H1 (cell line): ENCODE measurements around the gene SDF2. TPM values are rescaled to one million over a fixed set of nuclear protein-coding genes. Genes with fewer than 3 reads are reported as not detected.

Experiments used
- CTCF ChIA-PET: fragments of 300-600 bp; sonication (Branson Sonifier 250); formaldehyde crosslinking; loops from one replicate; lab custom pipeline; 2021; ENCODE audit not compliant: partially characterized antibody; lab: Charles Lee
- POLR2A ChIA-PET: fragments of 300-600 bp; sonication (Branson Sonifier 250); formaldehyde crosslinking; loops from one replicate; lab custom pipeline; 2021; ENCODE audit warnings: inconsistent platforms; ENCODE audit not compliant: partially characterized antibody; lab: Charles Lee
- DNase-seq, 2 experiments: peaks; one replicate each; pipeline versions ENCODE4 v3.0.0 to v3.0.0-alpha.2; 2010 to 2022; ENCODE audit warnings: low spot score in 2 of 2, low read depth in 1 of 2, mixed read lengths in 1 of 2
- FAIRE-seq: peaks from 2 replicates; lab custom pipeline; 2011; peaks lifted over from hg19 to GRCh38; lab: Jason Lieb, UNC
- H2AFZ ChIP-seq: 2 replicates; pipeline ENCODE4 v1.8.1; 2012; ENCODE audit warnings: low read length, inconsistent platforms
- H2AK5ac ChIP-seq: 2 replicates; pipeline ENCODE4 v1.6.1; 2013; ENCODE audit warnings: low read depth, low read length
- H2BK120ac ChIP-seq: replicated peaks from 2 replicates; pipeline ENCODE3; 2013; ENCODE audit warnings: low read depth, low read length, inconsistent platforms
- H2BK12ac ChIP-seq: 2 replicates; pipeline ENCODE4 v1.6.1; 2013; ENCODE audit warnings: low read depth, low read length
- H2BK15ac ChIP-seq: 2 replicates; pipeline ENCODE4 v1.6.1; 2013; ENCODE audit warnings: low read length
- H2BK20ac ChIP-seq: 2 replicates; pipeline ENCODE4 v1.6.1; 2013; ENCODE audit warnings: low read length
- H2BK5ac ChIP-seq: 2 replicates; pipeline ENCODE4 v1.6.1; 2013; ENCODE audit warnings: low read depth, low read length
- H3K14ac ChIP-seq: 2 replicates; pipeline ENCODE4 v1.6.1; 2013; ENCODE audit warnings: inconsistent platforms; ENCODE audit not compliant: insufficient read length
- H3K18ac ChIP-seq: 2 replicates; pipeline ENCODE4 v1.6.1; 2013; ENCODE audit warnings: low read length; ENCODE audit errors: extremely low read depth
- H3K23ac ChIP-seq: 2 replicates; pipeline ENCODE4 v1.6.1; 2013; ENCODE audit warnings: inconsistent platforms; ENCODE audit not compliant: insufficient read length
- H3K23me2 ChIP-seq: 2 replicates; pipeline ENCODE4 v1.6.1; 2013; ENCODE audit warnings: low read depth, low read length
- H3K27ac ChIP-seq: 2 replicates; pipeline ENCODE4 v1.6.1; 2011; ENCODE audit warnings: low read depth, low read length, inconsistent platforms
- H3K27me3 ChIP-seq, 4 experiments: replicated peaks in 1 of 4; 1 replicate in 1 of 4; 2 replicates in 3 of 4; pipeline versions ENCODE4 v1.6.1 to v1.8.1; 2011 to 2013; ENCODE audit warnings: low read length in 3 of 4, mild to moderate bottlenecking in 3 of 4, inconsistent platforms in 2 of 4, mixed read lengths in 2 of 4, moderate library complexity in 1 of 4; ENCODE audit not compliant: control insufficient read depth in 3 of 4, insufficient read depth in 3 of 4; ENCODE audit errors: extremely low read depth in 1 of 4
- H3K36me3 ChIP-seq, 4 experiments: 2 replicates each; pipeline versions ENCODE4 v1.6.1 to v1.8.1; 2011 to 2013; ENCODE audit warnings: mild to moderate bottlenecking in 4 of 4, low read length in 3 of 4, moderate library complexity in 2 of 4, control low read depth in 1 of 4, inconsistent platforms in 1 of 4; ENCODE audit not compliant: insufficient read depth in 4 of 4, control insufficient read depth in 2 of 4
- H3K4ac ChIP-seq: replicated peaks from 2 replicates; pipeline ENCODE3; 2013; ENCODE audit warnings: low read length, low read depth, mixed read lengths, inconsistent platforms; ENCODE audit not compliant: insufficient read length
- H3K4me1 ChIP-seq, 4 experiments: replicated peaks in 1 of 4; 1 replicate in 1 of 4; 2 replicates in 3 of 4; pipeline versions ENCODE4 v1.6.1 to v1.8.1; 2011 to 2013; ENCODE audit warnings: low read length in 3 of 4, inconsistent platforms in 2 of 4, mixed read lengths in 1 of 4; ENCODE audit not compliant: insufficient read depth in 4 of 4, control insufficient read depth in 3 of 4
- H3K4me2 ChIP-seq, 2 experiments: 2 replicates each; pipeline versions ENCODE4 v1.6.1 to v1.8.1; 2011 to 2013; ENCODE audit warnings: low read depth in 2 of 2, low read length in 2 of 2, control low read depth in 1 of 2, inconsistent platforms in 1 of 2, mild to moderate bottlenecking in 1 of 2; ENCODE audit not compliant: insufficient read depth in 1 of 2
- H3K4me3 ChIP-seq, 4 experiments: fragments of 200-600, 300-600 bp in 1 of 4; sonication (generic), shearing (Covaris generic), sonication (Bioruptor Twin) in 1 of 4; 2 replicates each; pipeline versions ENCODE4 v1.5.1 to v1.8.1; 2011 to 2016; ENCODE audit warnings: low read length in 4 of 4, low read depth in 3 of 4, control low read depth in 2 of 4, inconsistent platforms in 2 of 4, mild to moderate bottlenecking in 2 of 4, mixed read lengths in 1 of 4, moderate library complexity in 1 of 4; ENCODE audit not compliant: insufficient read depth in 2 of 4; ENCODE audit errors: extremely low read depth in 1 of 4
- H3K56ac ChIP-seq: replicated peaks from 2 replicates; pipeline ENCODE3; 2013; ENCODE audit warnings: low read depth, mild to moderate bottlenecking, mixed read lengths, low read length, inconsistent platforms; ENCODE audit not compliant: insufficient read length
- H3K79me1 ChIP-seq: 2 replicates; pipeline ENCODE4 v1.6.1; 2013; ENCODE audit warnings: low read depth, low read length, control low read depth
- H3K79me2 ChIP-seq, 2 experiments: 2 replicates each; pipeline versions ENCODE4 v1.6.1 to v1.8.1; 2012 to 2013; ENCODE audit warnings: low read length in 2 of 2, mild to moderate bottlenecking in 2 of 2, inconsistent platforms in 1 of 2; ENCODE audit not compliant: insufficient read depth in 2 of 2, control insufficient read depth in 1 of 2
- H3K9ac ChIP-seq, 4 experiments: replicated peaks in 1 of 4; 1 replicate in 1 of 4; 2 replicates in 3 of 4; pipeline versions ENCODE4 v1.6.1 to v1.8.1; 2011 to 2013; ENCODE audit warnings: low read depth in 3 of 4, low read length in 3 of 4, control low read depth in 2 of 4, mild to moderate bottlenecking in 2 of 4, moderate library complexity in 2 of 4, inconsistent platforms in 1 of 4; ENCODE audit errors: extremely low read depth in 1 of 4
- H3K9me3 ChIP-seq, 2 experiments: 2 replicates each; pipeline versions ENCODE4 v1.6.1 to v1.8.1; 2012 to 2013; ENCODE audit warnings: mild to moderate bottlenecking in 2 of 2, moderate library complexity in 2 of 2, control low read depth in 1 of 2, inconsistent platforms in 1 of 2, low read depth in 1 of 2, low read length in 1 of 2, mixed read lengths in 1 of 2; ENCODE audit not compliant: insufficient read depth in 2 of 2
- H4K20me1 ChIP-seq, 2 experiments: replicated peaks in 1 of 2; 2 replicates each; pipeline versions ENCODE3 to v1.8.1; 2011 to 2013; ENCODE audit warnings: inconsistent platforms in 2 of 2, low read length in 2 of 2, mild to moderate bottlenecking in 1 of 2; ENCODE audit not compliant: insufficient read depth in 2 of 2, control insufficient read depth in 1 of 2
- H4K5ac ChIP-seq: 2 replicates; pipeline ENCODE4 v1.6.1; 2013; ENCODE audit warnings: low read length, low read depth, mixed read lengths, inconsistent platforms; ENCODE audit not compliant: insufficient read length
- H4K8ac ChIP-seq: 2 replicates; pipeline ENCODE4 v1.8.0; 2013; ENCODE audit warnings: mild to moderate bottlenecking, moderate library complexity, low read length, inconsistent platforms; ENCODE audit not compliant: insufficient read depth; ENCODE audit errors: extremely low read depth
- H4K91ac ChIP-seq: replicated peaks from 2 replicates; pipeline ENCODE3; 2013; ENCODE audit warnings: low read length, mixed read lengths, inconsistent platforms; ENCODE audit not compliant: insufficient read length
- CHD1 ChIP-seq: IDR thresholded peaks from 2 replicates; pipeline ENCODE4 v1.6.1; 2012; ENCODE audit warnings: low read depth, low read length, improper control_type of control experiment
- EP300 ChIP-seq, 2 experiments: IDR thresholded peaks; 1 replicate in 1 of 2; 2 replicates in 1 of 2; pipeline ENCODE4 v1.6.1; 2011 to 2012; ENCODE audit warnings: low read depth in 2 of 2, low read length in 2 of 2, mild to moderate bottlenecking in 2 of 2, borderline replicate concordance in 1 of 2, inconsistent platforms in 1 of 2, moderate library complexity in 1 of 2
- NRF1 ChIP-seq: IDR thresholded peaks from 2 replicates; pipeline ENCODE4 v1.6.1; 2011; ENCODE audit warnings: mild to moderate bottlenecking, low read depth, low read length, improper control_type of control experiment
- SIN3A ChIP-seq, 2 experiments: IDR thresholded peaks in 1 of 2; conservative IDR thresholded peaks in 1 of 2; 2 replicates each; pipeline ENCODE4 v1.6.1; 2011 to 2012; ENCODE audit warnings: low read length in 2 of 2, improper control_type of control experiment in 1 of 2, low read depth in 1 of 2, mild to moderate bottlenecking in 1 of 2
- TAF1 ChIP-seq: IDR thresholded peaks from 2 replicates; pipeline ENCODE4 v1.6.1; 2011; ENCODE audit warnings: mild to moderate bottlenecking, low read depth, low read length
- TEAD4 ChIP-seq: IDR thresholded peaks from 2 replicates; pipeline ENCODE4 v1.6.1; 2012; ENCODE audit warnings: low read depth, low read length, inconsistent platforms, mixed read lengths
- WGBS, 2 experiments: shearing (Covaris generic) in 1 of 2; methylation state at CpG; one replicate each; pipeline versions ENCODE4 v1.1.6 to v1.1.7; 2013 to 2015; ENCODE audit warnings: low lambda C conversion rate in 2 of 2, mixed read lengths in 2 of 2, inconsistent platforms in 1 of 2, low coverage in 1 of 2, missing lambda C conversion rate in 1 of 2; ENCODE audit not compliant: insufficient replicate concordance in 2 of 2, insufficient coverage in 1 of 2, insufficient read length in 1 of 2; ENCODE audit errors: extremely low coverage in 1 of 2, missing lambda C conversion rate in 1 of 2; 5-methylcytosine and 5-hydroxymethylcytosine counted together
- polyA plus RNA-seq, 7 experiments: library from polyadenylated mRNA; depleted of rRNA in 3 of 7; stranded (reverse) in 5 of 7; unstranded in 2 of 7; fragments of >200 nt in 5 of 7; fragments of 200-250 nt in 2 of 7; gene quantifications; 1 replicate in 5 of 7; 2 replicates in 1 of 7; 4 replicates in 1 of 7; pipeline versions ENCODE4 v1.2.1 to v1.2.3, GENCODE V29; 2011 to 2013; ENCODE audit warnings: missing spikeins in 2 of 7, mixed read lengths in 2 of 7
- total RNA-seq: library from RNA; stranded (reverse); fragmentation: NEBNext Ultra II Directional; extraction: Animal tissue kit (Norgen Biotek cat#: 25700); gene quantifications from 2 replicates; pipeline ENCODE4 v1.2.1, GENCODE V29; 2021
- TF ChIP-seq, protein P1 (sequence below): IDR thresholded peaks from 2 replicates; pipeline ENCODE4 v1.6.1; 2011; ENCODE audit warnings: low read depth, mild to moderate bottlenecking, low read length; ENCODE audit not compliant: insufficient read depth

Gene SDF2
- total and polyA plus RNA-seq, 2 of the 8 experiments (the other 6 are each of a cell fraction or from before 2014, with no cell fraction given): 44.8 to 65.4 TPM

DNA sequence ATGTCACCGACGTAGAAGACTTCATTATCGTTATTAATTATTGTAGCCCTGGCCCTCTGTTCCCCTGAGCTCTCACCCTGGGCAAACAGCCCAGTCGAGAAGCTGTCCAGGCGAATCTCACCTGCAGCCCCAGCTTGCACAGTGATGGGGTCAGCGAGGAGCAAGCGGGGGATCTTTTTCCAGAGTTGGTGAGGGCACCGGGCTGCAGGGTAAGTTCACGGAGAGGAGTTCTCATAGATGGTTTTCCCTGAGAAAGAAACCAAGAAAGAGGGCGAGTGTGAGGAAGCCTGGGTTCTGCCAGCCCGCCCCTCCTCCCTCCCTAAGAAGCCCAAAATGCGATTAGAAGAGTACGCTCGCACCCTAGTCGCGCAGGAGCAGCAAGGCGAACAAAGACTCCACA lies 63.3 kb downstream of the SDF2 start:
- H3K4me2 ChIP-seq: peak overlapping the region; percentile 86 to 96
- no peak overlapping the region for H2AK5ac ChIP-seq
- H4K91ac ChIP-seq: peak overlapping the region; percentile 89
- peak overlapping the region; percentile 91 for H3K56ac ChIP-seq
- no peaks in the 10 kb centered on the region; a peak in 1 of 7 replicates for H3K27me3 ChIP-seq
- POLR2A ChIA-PET: interaction anchor here (0.7 to 7.5 kb wide), 19 partner anchors 7 to 146 kb away, joined by 3 to 83 read pairs (median 5); partner anchors contain the start of genes ALDOC, PIGS, PROCA1 and RPL23A
- H3K23me2 ChIP-seq: peaks cover 9% of the 10 kb centered on the region; the same call in 1 of the 2 replicates
- H3K79me1 ChIP-seq: no peaks in the 10 kb centered on the region; the same call in 1 of the 2 replicates
- WGBS, 2 experiments: 10% methylated on average over 16 of the region's 17 CpGs; no CpG with 5 or more reads in 1 of the 2 experiments
- peak overlapping the region; percentile 78 to 93 (median 92) for H3K4me3 ChIP-seq
- no peak for FAIRE-seq
- H3K27ac ChIP-seq: peak overlapping the region; percentile 93
- H3K14ac ChIP-seq: no peak overlapping the region
- no peak overlapping the region for H2BK12ac ChIP-seq
- H4K20me1 ChIP-seq: no peaks in the 10 kb centered on the region
- peak overlapping the region; percentile 65; the same call in 1 of the 2 replicates for H3K18ac ChIP-seq
- H2BK20ac ChIP-seq: no peak overlapping the region
- H3K9ac ChIP-seq: peak overlapping the region; percentile 70 to 94 (median 88)
- DNase-seq: no peak
- H4K5ac ChIP-seq: peak overlapping the region; percentile 55
- H3K4ac ChIP-seq: peak overlapping the region; percentile 81
- TF ChIP-seq CHD1 (no peak), EP300 (IDR thresholded peaks at IDR 0.05; ENCODE audit: borderline replicate concordance in 1 of 2, low read depth in 2 of 2, low read length in 2 of 2) (no peak), TAF1 (no peak), NRF1 (no peak), SIN3A (conservative IDR thresholded peaks at IDR 0.05 in 1 of 2, IDR thresholded peaks at IDR 0.05 in 1 of 2; ENCODE audit: low read depth in 1 of 2, low read length in 2 of 2) (0 out of 4 replicates have a peak, but pooled peaks of 1 of the 2 experiments have one; percentile 20), TEAD4 (no peak)
- TF ChIP-seq, protein P1, sequence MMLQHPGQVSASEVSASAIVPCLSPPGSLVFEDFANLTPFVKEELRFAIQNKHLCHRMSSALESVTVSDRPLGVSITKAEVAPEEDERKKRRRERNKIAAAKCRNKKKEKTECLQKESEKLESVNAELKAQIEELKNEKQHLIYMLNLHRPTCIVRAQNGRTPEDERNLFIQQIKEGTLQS: no peak
- CTCF ChIA-PET: interaction anchor here (1.2 to 5.6 kb wide), 5 partner anchors 15 to 46 kb away, joined by 4 to 45 read pairs (median 5); partner anchors contain the start of genes ALDOC, BLTP2 and RSKR
- no peak overlapping the region for H2BK15ac ChIP-seq
- peak overlapping the region; percentile 94; the same call in 1 of the 2 replicates for H4K8ac ChIP-seq
- H3K9me3 ChIP-seq: no peaks in the 10 kb centered on the region
- 0 out of 2 replicates have a peak overlapping the region, but pooled peaks have one; percentile 52 for H2AFZ ChIP-seq
- H2BK120ac ChIP-seq: no peak overlapping the region
- peak overlapping the region; percentile 76; the same call in 1 of the 2 replicates for H2BK5ac ChIP-seq
- no peak overlapping the region for H3K23ac ChIP-seq
- H3K79me2 ChIP-seq: peaks cover 0 to 16% of the 10 kb centered on the region in 2 experiments; a peak in 2 of 4 replicates
- H3K4me1 ChIP-seq: peaks cover 0 to 4% (median 0%) of the 10 kb centered on the region in 4 experiments; a peak in 2 of 7 replicates
- peaks cover under 1 to 7% (median 4%) of the 10 kb centered on the region in 4 experiments; a peak in 4 of 8 replicates for H3K36me3 ChIP-seq
